ENCODE measurements around the gene TOR3A. TPM values are rescaled to one million over a fixed set of nuclear protein-coding genes. Genes with fewer than 3 reads are reported as not detected.

Gene TOR3A
- total and polyA plus RNA-seq, 4 donors = 14.4 to 44.8 (median 32.0) TPM

DNA sequence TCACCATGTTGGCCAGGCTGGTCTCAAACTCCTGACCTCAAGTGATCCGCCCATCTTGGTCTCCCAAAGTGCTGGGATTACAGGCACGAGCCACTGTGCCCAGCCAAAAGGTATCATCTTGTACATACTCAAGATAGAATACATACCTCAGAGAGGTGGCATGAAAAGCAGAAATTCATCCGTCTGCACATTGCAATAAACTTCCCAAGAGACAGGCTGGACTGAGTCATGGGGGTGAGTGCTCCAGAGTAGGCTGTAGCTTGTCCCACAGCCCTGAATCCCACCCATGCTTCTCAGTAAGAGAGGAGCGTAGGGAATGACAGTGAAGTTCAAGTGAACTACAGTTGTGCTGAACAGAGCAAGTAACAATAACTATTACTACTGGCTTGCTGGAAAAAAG lies 19.7 kb downstream of the TOR3A start:
- H3K27me3 ChIP-seq (ENCODE audit: control insufficient read depth in 3 of 3, insufficient read depth in 3 of 3, low read length in 2 of 3) = no peaks in the 10 kb centered on the region
- ATAC-seq (ENCODE audit: insufficient read depth, low FRiP score) (no peak), DNase-seq (no peak)
- no peak overlapping the region for H3K9ac ChIP-seq (ENCODE audit: insufficient read depth in 1 of 2, low read length in 2 of 2)
- WGBS, 2 donors = 94 to 98% methylated on average over 4 of the region's 4 CpGs
- no peaks in the 10 kb centered on the region for H3K9me3 ChIP-seq (ENCODE audit: control insufficient read depth in 4 of 4, insufficient read depth in 3 of 4, low read length in 3 of 4)
- H3K36me3 ChIP-seq (ENCODE audit: control insufficient read depth in 4 of 4, insufficient read depth in 4 of 4, low read length in 4 of 4) = peaks cover 0 to 8% (median 1%) of the 10 kb centered on the region in 4 donors
- no peak overlapping the region for H3K27ac ChIP-seq (ENCODE audit: low read depth in 1 of 2, low read length in 1 of 2)
- TF ChIP-seq, protein P1, sequence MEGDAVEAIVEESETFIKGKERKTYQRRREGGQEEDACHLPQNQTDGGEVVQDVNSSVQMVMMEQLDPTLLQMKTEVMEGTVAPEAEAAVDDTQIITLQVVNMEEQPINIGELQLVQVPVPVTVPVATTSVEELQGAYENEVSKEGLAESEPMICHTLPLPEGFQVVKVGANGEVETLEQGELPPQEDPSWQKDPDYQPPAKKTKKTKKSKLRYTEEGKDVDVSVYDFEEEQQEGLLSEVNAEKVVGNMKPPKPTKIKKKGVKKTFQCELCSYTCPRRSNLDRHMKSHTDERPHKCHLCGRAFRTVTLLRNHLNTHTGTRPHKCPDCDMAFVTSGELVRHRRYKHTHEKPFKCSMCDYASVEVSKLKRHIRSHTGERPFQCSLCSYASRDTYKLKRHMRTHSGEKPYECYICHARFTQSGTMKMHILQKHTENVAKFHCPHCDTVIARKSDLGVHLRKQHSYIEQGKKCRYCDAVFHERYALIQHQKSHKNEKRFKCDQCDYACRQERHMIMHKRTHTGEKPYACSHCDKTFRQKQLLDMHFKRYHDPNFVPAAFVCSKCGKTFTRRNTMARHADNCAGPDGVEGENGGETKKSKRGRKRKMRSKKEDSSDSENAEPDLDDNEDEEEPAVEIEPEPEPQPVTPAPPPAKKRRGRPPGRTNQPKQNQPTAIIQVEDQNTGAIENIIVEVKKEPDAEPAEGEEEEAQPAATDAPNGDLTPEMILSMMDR (IDR thresholded peaks at IDR 0.05; ENCODE audit: control extremely low read depth, extremely low read depth) = no peak
- H3K4me1 ChIP-seq (ENCODE audit: control insufficient read depth in 5 of 5, insufficient read depth in 5 of 5, low read length in 5 of 5) = no peaks in the 10 kb centered on the region
- H3K4me3 ChIP-seq = no peak overlapping the region

DNA sequence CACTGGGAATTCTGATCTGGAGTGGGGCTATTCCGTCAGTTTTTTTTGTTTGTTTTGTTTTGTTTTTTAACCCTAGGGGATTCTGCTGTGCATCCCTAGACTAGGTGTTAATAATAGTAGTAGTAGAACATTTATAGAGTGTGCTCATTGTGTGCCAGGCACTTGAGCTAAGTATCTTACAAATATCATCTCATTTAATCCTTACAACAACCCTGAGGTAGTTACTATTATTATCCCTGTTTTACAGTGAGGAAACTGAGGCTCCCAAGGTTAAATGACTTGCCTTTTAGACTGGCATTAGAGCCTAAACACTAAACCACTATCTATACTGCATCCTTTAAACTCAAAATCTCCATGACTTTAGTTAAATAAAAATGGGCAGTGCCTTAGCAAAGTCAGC lies 22.1 kb downstream of the TOR3A start:
- 92 to 98% methylated on average over 1 of the region's 1 CpG for WGBS, 2 donors
- ATAC-seq (ENCODE audit: insufficient read depth, low FRiP score) = no peak

DNA sequence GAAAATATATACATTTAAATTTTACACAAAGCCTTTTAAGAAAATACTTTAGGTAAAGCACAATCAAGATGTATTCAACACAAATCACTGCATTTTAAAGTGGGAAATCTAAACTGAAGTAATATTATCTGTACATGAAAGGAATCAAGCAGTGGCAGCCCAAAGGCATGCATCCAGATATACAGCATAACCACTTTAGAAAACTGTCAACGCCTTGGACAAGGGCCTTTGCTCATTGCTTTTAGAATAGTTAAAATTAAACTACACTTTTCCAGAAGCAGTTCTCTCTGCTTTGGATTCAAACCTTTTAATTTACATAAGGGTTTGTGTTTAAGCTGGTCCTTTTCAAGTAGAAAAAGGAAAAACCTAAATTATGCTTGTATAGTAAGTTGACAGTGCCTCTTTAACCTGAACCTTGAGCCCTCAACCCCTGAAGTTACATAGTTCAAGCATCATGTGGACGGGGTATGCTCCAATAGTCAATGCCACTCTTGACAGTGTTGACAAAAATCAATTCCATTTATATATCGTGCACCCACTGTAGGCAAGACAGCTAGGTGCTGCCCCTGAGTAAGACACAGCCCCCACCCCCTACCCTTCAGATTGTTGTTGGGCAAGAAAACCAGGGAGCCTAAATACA lies 22.9 kb downstream of the TOR3A start:
- 81 to 86% methylated on average over 3 of the region's 3 CpGs for WGBS, 2 donors
- Histone ChIP-seq H3K4me3 (no peak overlapping the region), H3K9ac (ENCODE audit: insufficient read depth in 1 of 2, low read length in 2 of 2) (no peak overlapping the region), H3K27me3 (ENCODE audit: control insufficient read depth in 3 of 3, insufficient read depth in 3 of 3, low read length in 2 of 3) (no peaks in the 10 kb centered on the region), H3K27ac (ENCODE audit: low read depth in 1 of 2, low read length in 1 of 2) (no peak overlapping the region), H3K4me1 (ENCODE audit: control insufficient read depth in 5 of 5, insufficient read depth in 5 of 5, low read length in 5 of 5) (no peaks in the 10 kb centered on the region), H3K36me3 (ENCODE audit: control insufficient read depth in 4 of 4, insufficient read depth in 4 of 4, low read length in 4 of 4) (peaks cover 13 to 22% (median 17%) of the 10 kb centered on the region in 4 donors), H3K9me3 (ENCODE audit: control insufficient read depth in 4 of 4, insufficient read depth in 3 of 4, low read length in 3 of 4) (no peaks in the 10 kb centered on the region)
- DNase-seq (peak in 1 of 3 donors; percentile 47), ATAC-seq (ENCODE audit: insufficient read depth, low FRiP score) (no peak)
- TF ChIP-seq, protein P1 (IDR thresholded peaks at IDR 0.05; ENCODE audit: control extremely low read depth, extremely low read depth) = no peak

More for the DNA sequence above, 22.1 kb downstream of the TOR3A start:
- Histone ChIP-seq H3K9me3 (ENCODE audit: control insufficient read depth in 4 of 4, insufficient read depth in 3 of 4, low read length in 3 of 4) (no peaks in the 10 kb centered on the region), H3K4me1 (ENCODE audit: control insufficient read depth in 5 of 5, insufficient read depth in 5 of 5, low read length in 5 of 5) (no peaks in the 10 kb centered on the region), H3K9ac (ENCODE audit: insufficient read depth in 1 of 2, low read length in 2 of 2) (no peak overlapping the region), H3K36me3 (ENCODE audit: control insufficient read depth in 4 of 4, insufficient read depth in 4 of 4, low read length in 4 of 4) (peaks cover 10 to 19% (median 13%) of the 10 kb centered on the region in 4 donors), H3K27me3 (ENCODE audit: control insufficient read depth in 3 of 3, insufficient read depth in 3 of 3, low read length in 2 of 3) (no peaks in the 10 kb centered on the region), H3K27ac (ENCODE audit: low read depth in 1 of 2, low read length in 1 of 2) (no peak overlapping the region), H3K4me3 (no peak overlapping the region)
- TF ChIP-seq, protein P1 (IDR thresholded peaks at IDR 0.05; ENCODE audit: control extremely low read depth, extremely low read depth) = no peak
- DNase-seq = no peak

DNA sequence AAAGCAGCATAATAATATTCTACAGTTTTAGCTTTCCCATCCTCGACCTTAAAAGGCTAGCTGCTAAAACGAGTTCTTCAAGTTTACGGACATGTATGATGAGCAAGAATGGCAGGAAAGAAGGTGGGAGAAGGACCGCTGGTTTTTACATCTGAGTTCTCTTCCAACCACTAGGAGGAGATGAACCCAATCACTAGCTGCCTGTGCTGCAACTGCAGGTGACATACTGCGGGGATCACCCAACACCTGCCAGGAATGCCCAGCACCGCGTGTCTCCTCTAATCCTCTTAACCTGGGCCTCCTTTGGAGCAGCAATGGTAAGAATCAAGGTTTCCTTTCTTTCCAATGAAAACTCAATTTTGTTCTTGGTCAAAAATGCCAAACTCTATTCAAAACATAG lies 23.5 kb downstream of the TOR3A start:
- ATAC-seq (ENCODE audit: insufficient read depth, low FRiP score) (no peak), DNase-seq (no peak)
- Histone ChIP-seq H3K27ac (ENCODE audit: low read depth in 1 of 2, low read length in 1 of 2) (no peak overlapping the region), H3K4me1 (ENCODE audit: control insufficient read depth in 5 of 5, insufficient read depth in 5 of 5, low read length in 5 of 5) (no peaks in the 10 kb centered on the region), H3K27me3 (ENCODE audit: control insufficient read depth in 3 of 3, insufficient read depth in 3 of 3, low read length in 2 of 3) (no peaks in the 10 kb centered on the region), H3K9ac (ENCODE audit: insufficient read depth in 1 of 2, low read length in 2 of 2) (no peak overlapping the region), H3K4me3 (no peak overlapping the region), H3K36me3 (ENCODE audit: control insufficient read depth in 4 of 4, insufficient read depth in 4 of 4, low read length in 4 of 4) (peaks cover 16 to 28% (median 22%) of the 10 kb centered on the region in 4 donors), H3K9me3 (ENCODE audit: control insufficient read depth in 4 of 4, insufficient read depth in 3 of 4, low read length in 3 of 4) (no peaks in the 10 kb centered on the region)
- TF ChIP-seq, protein P1 (IDR thresholded peaks at IDR 0.05; ENCODE audit: control extremely low read depth, extremely low read depth) = no peak
- 71 to 77% methylated on average over 7 of the region's 7 CpGs for WGBS, 2 donors

All from lung (tissue), 12 donors.